ENCODE results near the gene NME2. TPM values are rescaled to one million over a fixed set of nuclear protein-coding genes. Genes with fewer than 3 reads are reported as not detected.

The NME2 gene
- total and polyA plus RNA-seq, 10 of the 15 experiments (the other 5 are each of a cell fraction or from before 2014, with no cell fraction given) = 497 to 1,030 (median 786) TPM

DNA sequence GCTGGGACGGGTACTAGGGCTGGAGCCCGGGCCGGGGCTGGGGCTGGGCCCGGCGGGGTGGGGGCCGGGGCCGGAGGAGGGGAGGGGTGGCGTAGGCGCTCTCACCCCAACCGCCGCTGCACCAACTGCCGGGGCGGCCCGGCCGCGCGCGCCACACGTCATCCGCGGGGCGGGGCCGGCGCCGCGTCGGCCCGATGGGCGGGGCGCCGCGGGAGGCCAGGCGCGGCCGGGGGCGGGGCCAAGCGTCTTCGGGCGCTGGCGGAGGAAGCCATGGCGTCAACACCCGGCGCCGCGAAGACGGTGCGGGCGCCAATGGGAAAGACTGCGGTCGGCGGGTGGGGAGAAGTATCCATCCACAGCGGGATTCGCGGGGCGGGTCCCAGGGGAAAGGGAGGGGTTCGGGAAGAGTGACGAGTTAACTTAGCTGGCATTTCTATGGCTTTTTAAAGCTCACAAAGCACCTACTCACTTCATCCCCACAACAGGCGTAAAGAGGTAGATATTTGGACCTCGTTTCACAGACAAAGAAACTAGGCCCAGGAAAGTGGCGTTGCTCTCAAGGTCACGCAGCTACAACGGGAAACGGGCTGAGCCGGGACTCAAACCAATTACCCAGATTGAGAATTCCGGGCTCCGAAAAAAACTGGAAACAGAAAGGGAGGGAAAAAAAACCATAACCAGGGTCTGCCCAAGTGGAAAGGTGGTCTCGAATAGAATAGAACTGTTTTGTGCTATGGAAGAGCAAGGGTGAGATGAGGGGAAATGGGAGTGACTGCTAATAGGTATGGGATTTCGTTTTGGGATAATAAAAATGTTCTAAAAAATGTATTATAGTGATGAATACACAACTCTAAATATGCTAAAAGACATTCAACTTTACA is 45.2 kb upstream of the NME2 start, which contains the start of gene SPAG9 (continued):
- TF ChIP-seq RAD21 (IDR thresholded peaks at IDR 0.05; ENCODE audit: insufficient read depth, low read depth, low read length) = no peak
- TF ChIP-seq E4F1 (IDR thresholded peaks at IDR 0.05; ENCODE audit: borderline replicate concordance, partially characterized antibody) = no peak
- peak; percentile 77 for TF ChIP-seq NBN (IDR thresholded peaks at IDR 0.05)
- peak; percentile 93 for TF ChIP-seq CREM (IDR thresholded peaks at IDR 0.05; ENCODE audit: low read depth)
- 0 out of 2 replicates have a peak, but pooled peaks have one; percentile 57 for TF ChIP-seq MAX (IDR thresholded peaks at IDR 0.05; ENCODE audit: low read depth, low read length)

Measured in GM12878 (cell line).